ENCODE results near the gene GATA2.

GATA2 gene

GRCh38 chr3:128430731-128431130, 62.3 kb downstream of the GATA2 start:
- DNase-seq = no peak

GRCh38 chr3:128430301-128430700, 62.7 kb downstream of the GATA2 start:
- no peak for DNase-seq

GRCh38 chr3:128429751-128430150, 63.2 kb downstream of the GATA2 start:
- no peak for DNase-seq

Measured in stimulated activated CD4-positive, alpha-beta T cell treated with anti-CD3 and anti-CD28 coated beads, Interleukin-15, amount 100 ng/mL, for 24 hours (primary cell).